Activated CD8-positive, alpha-beta memory T cell treated with anti-CD3 and anti-CD28 coated beads for 4 hours (primary cell): ENCODE measurements around the gene GMNN.

Experiments used
- DNase-seq, 2 donors: peaks; one replicate each; pipeline ENCODE4 v3.0.0-alpha.2; 2020; ENCODE audit warnings: low read depth in 2 of 2

GMNN gene

DNA sequence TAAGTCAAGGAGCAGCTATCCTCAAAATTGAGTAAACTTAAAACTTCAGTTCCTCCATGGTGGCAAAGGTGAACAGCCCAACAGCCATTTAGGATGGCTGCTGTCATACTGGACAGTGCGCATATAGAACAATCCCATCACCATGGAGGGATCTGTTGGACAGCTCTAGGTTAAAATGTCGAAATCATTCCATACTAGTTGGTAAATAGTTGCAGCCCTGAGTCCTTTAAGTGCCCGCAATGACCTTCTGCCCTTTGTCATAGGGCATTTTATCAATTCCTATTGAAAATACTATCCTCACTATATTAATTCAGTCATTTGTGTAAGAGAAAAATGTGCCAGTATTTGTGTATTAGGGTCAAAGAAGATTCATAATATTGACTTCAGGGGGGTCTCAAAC lies 32.8 kb downstream of the GMNN start:
- no peak for DNase-seq

DNA sequence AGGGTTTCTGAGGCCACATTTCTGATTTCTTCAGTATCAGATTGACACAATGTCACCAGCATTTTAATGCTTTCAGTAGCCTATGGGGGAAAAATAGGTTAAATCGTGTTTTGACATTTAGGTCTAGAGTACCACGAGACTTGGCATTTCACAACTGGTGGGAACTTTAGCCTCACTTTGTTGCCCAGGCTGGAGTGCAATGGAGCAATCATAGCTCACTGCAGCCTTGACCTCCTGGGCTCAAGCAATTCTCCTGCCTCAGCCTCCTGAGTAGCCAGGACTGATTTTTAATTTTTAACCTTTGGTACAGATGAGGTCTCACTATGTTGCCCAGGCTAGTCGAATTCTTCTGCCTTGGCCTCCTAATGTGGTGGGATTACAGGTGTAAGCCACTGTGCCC lies 35.0 kb downstream of the GMNN start:
- DNase-seq: no peak

DNA sequence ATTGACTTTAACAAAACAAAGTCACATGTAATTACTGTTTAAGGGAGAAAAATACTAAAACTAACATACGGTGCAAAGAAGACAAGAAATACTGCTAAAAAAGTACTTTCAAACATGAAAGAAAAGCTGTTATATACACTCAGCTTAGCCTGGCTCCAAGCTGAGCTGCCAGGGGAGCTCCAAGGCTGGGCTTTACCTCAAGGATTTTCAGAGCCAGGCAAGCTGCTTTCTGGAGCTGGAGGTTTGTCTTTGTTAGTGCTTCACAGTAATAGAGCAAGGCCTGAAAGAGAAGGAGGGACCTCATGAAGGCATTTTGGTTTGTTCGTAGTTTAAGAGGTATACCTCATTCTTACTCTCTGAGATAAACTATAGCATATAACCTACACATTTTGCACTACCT lies 43.6 kb downstream of the GMNN start:
- DNase-seq: no peak

DNA sequence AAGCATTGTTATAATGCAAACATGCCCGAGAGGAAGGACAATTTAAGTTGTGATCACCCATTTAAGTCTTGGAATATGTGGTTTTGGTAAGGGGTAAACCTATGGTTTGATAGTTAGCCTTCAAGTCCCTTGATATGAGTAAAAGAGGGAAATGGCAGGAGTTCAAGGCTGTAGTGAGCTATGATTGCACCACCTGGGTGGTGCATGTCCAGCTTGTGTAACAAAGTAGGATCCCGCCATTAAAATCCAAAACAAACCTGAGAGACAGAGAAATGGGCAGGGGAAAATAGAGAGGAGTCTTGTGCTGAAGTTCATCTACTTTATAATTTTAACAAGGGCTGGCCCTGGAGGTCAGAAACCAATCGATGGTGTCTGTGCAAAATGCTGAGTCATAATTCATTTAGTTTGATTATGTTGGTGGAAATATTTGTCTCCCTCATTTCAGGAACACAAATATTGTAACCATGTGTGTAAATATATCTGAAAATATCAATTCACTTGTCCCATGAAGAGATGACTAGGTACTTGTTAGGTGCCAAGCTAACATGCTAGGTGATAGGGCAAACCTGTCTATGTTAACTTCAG lies 47.2 kb downstream of the GMNN start:
- no peak for DNase-seq

DNA sequence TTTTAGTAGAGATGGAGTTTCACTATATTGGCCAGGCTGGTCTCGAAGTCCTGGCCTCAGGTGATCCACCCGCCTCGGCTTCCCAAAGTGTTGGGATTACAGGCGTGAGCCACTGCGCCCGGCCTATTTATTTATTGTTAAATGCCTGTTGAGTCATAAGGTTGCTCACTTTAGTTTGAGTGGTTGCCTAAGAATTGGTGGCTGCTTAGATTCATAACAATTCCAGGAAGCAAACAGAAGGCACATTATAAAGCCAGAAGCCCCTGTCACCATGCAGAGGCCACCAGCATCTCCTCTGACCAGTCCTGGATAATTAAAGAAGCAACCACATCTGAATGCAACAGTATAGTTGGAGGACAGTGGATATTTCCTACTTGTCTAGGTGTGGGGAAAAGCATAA lies 48.0 kb downstream of the GMNN start:
- no peak for DNase-seq

GRCh38 chr6:24823185-24823584 lies 48.4 kb downstream of the GMNN start:
- no peak for DNase-seq

DNA sequence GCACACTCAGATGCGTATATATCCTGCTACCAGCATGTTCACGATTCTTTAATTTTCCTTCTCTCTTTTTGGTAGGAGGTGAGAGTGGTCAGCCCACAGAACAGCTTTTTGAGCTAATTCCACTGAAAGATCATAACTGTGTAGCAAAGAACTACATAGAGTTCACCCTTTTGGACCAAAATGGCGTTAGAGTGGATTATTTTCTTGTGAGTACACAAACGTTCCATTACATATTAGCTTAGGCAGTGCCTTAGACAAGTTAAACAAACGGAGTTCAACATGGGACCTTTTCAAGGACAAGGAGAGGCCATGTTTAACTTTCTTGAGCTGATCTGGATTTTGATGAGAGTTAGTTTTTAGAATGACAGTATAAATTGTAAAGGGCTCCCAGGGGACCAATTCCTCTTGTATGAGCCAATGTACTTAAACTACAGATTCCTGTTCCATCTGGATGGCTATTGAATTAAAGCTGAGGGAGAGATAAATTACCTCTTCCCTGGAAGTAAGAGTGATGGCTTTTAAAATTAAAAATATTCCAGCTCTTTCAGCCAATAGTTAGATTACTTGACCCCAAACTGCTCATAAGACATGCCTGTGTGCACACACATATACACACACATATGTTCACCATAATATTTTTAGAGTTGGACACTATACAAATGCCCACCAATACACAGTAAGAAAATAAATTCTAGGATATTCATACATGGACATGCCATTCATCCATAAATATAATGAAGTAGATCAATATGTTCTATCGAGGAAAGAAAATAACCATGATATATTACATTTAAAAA lies 49.6 kb downstream of the GMNN start:
- no peak for DNase-seq

DNA sequence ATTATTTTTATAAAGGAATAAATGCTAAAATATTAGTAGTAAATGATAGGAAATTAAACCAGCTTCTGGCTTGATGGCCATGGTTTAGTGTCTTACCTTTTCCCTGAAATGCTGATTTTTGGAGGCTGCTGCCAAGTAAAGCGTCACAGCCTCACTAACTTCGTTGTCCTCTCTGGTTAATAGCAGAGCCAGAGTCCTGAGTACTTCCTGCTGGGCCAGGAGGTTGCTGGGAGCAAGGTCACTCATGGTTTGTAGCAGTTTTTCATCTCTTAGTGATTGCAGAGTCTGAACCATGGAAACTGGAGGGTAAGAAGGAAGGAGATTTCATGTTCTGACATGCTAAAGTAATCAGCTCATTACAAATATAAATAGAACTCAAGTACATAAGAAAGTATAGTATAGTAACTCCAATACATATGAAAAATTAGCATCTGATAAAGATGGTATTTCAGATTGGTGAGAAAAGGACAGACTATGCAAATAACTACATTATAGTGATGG lies 50.4 kb downstream of the GMNN start:
- no peak for DNase-seq

DNA sequence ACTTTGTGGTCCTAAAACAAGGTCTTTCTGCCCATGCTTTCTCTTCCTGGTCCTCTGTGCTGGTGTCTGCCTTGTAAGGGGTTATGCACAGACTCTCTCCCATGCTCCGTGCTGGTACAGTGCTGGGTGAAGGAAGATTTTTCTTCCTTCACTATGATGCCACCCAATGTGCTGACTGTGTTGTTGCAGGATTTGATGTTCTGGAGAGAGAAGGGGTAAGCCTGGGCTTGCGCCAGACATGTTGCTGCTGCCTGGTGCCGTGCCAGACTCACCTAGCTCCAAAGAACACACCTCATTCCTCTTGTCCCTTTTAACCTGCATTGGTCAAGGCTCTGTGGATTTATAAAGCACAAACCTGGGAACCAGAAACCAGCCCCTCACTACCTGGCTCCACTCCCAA lies 52.4 kb downstream of the GMNN start:
- DNase-seq: no peak

DNA sequence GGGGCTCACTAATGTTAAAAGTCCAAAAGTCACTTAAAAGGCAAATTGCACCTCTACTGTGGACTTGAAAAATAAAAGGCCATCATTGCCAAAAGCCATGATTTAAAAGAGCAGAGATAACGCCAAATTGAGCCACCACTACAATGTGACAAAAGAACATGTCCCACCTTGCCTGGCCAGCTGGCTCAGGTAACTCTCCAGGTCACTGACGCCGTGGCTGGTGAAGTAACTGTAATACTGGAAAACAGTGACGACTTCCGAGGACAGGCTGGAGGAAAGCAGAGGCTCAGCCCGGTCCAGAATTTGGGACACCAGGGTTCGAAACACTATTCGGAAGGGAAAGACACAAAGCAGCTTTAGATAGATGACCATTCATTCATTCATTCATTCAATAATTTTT lies 53.2 kb downstream of the GMNN start:
- no peak for DNase-seq

DNA sequence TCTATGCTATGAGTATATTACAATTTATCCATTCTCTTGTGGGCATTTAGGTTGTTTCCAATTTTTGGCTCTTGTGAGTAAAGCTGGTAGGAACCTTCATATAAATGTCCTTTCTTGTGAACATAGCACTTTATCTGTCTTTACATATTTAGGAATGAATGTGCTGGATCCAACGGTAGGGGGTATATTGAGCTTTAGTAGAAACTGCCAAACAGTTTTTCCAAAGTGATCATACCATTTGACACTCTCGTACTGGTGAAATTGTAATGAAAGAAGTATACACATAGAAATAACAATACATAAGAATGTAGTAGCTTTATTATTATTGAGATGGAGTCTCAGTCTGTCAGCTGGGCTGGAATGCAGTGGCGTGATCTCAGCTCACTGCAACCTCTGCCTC lies 54.9 kb downstream of the GMNN start:
- no peak for DNase-seq

DNA sequence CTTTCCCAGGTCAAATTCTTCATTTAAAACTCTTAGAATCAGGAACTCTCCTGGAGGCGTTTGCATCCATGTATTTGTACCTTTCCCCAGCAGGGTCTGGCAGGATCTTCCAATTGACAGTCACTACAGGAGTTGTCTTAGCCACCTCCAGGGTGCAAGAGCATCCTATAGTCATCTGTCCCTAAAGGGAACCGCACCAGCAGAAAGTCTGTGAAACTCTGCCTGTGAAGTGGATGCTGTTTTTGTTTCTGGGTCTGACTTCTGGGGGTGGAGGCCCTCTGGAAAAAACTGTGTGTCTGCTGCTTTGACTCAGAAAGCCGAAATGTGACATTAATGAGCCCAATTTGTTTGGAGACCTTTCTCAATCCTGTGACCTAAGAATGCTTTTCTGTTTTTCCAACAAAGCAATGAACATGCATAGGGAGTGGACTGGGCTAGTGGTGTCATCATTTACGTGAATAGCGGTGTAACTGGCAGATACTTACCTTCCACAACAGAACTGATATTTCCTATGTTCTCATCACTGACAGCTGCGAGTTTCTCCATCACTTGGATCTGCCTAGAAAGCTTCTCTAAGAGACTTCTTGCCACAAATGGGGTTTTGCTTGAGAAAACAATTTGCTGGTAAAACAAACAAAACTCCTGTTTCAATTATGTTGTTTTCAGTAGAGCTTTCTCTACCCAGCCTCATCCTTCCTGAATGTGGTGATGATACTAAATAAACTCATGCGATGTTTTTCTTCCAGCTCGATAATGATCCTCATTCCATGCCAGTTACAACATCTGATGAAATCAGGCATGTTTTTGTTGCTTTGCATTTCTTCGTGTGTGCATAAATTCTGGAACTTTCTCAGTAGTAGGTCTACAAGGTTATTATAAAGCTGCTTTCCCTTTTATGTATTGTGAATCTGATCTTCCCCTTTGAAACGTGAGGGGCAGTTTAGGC lies 57.3 kb downstream of the GMNN start:
- DNase-seq: no peak

DNA sequence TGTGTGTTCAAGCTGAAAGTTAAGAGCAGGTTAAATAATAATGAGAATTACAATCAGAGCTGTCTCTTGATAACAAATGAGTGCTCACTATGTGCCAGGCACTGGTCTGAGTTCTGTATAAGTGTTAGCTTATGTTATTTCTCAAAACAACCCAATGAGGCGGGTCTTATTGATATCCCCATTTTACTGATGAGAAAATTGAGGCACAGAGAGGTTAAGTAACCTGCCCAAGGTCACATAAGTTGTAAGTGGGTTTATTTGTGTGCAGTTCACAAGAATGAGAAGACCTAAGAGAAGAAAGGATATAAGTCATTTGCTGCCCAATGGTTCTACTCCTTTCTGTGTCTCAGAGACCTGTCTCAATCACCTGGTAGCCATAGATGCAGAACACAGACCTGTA lies 58.1 kb downstream of the GMNN start:
- DNase-seq: no peak

GRCh38 chr6:24833711-24834386 lies 59.1 kb downstream of the GMNN start:
- DNase-seq: no peak
